ENCODE measurements around the gene GCH1.

The GCH1 gene

GRCh38 chr14:54797556-54797955 is 105.1 kb downstream of the GCH1 start:
- DNase-seq (ENCODE audit: low read depth) = no peak

DNA sequence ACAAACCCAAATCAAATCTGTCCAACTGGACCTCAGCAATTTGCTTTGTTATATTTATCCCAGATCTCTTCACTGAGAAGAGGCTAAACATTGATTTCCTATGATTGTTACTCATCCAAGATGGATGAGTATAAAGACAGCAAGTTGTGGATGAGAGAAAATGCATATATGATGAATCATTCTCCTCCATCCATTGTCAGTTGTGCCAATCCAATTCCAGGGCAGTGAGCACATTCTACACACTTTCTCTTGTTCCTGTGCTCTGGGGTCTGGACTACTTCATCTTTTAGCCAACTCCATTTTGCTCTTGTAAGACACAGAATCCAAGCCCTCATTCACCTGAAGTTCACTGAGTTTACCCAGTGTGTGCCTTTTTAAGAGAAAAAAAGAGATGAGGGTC is 105.7 kb downstream of the GCH1 start:
- DNase-seq (ENCODE audit: low read depth) = no peak

GRCh38 chr14:54794796-54795195 is 107.8 kb downstream of the GCH1 start:
- DNase-seq (ENCODE audit: low read depth) = no peak

- no peak for DNase-seq (ENCODE audit: low read depth)
These were observed 108.5 kb downstream of the GCH1 start for GRCh38 chr14:54794159-54794558.

DNA sequence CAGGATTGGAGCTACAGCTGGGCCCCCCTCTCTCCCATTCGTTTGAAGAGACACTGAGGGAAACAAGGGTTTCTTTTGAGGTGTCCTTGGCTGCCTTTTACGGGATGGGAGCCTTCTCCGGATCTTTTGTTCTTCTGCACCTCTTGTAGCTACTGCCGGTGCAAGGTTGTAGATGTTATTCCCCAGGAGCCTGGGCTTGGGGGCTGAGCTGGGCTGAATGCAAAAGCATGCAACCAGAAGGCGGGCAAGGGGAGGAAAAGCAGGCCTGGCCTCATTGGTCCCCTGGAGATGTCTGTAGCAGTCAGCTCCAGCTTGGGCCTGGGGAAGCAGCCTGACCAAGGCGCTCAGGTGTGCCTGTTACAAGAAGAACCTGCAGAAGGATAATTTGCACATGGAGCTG is 110.3 kb downstream of the GCH1 start:
- no peak for DNase-seq (ENCODE audit: low read depth)
